Measurements from ENCODE around the gene RAB22A. TPM values are rescaled to one million over a fixed set of nuclear protein-coding genes. Genes with fewer than 3 reads are reported as not detected.

Gene RAB22A
- total RNA-seq, 2 donors from 2014 or later = 8.4 to 11.6 TPM

DNA sequence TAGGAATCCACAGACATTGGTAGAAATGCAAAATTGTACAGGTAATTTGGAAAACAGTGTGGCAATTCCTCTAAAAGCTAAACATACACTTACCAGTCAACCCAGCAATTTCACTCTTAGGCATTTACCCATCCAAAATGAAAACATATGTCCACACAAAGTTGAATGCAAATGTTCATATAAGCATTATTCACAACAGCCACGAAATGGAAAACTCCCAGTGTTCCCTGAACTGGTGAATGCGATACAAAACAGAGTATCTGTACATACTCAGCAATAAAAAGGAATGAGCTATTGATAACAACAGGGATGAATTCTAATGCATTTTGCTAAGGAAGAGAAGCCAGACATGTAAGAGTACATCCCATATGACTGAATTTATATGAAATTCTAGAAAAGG is 32.4 kb upstream of the RAB22A start:
- WGBS, 2 experiments (ENCODE audit: insufficient coverage in 1 of 2, insufficient read length in 1 of 2) = 95 to 100% methylated on average over 2 of the region's 2 CpGs
- Mint-ChIP-seq H3K36me3 (ENCODE audit: low read depth) (peaks cover 26% of the 10 kb centered on the region), H3K27me3 (ENCODE audit: insufficient read depth) (no peaks in the 10 kb centered on the region), H3K4me3 (no peak overlapping the region), H3K27ac (no peak overlapping the region), H3K4me1 (peaks cover 6% of the 10 kb centered on the region), H3K9me3 (peaks cover 5% of the 10 kb centered on the region)
- H3K4me3 ChIP-seq (ENCODE audit: low read length) = no peak overlapping the region
- H3K9me3 ChIP-seq (ENCODE audit: control insufficient read depth, low read length) = peaks cover 22% of the 10 kb centered on the region
- peaks cover 16% of the 10 kb centered on the region for H3K36me3 ChIP-seq (ENCODE audit: control insufficient read depth, insufficient read depth, low read length)
- H3K9ac ChIP-seq (ENCODE audit: extremely low read depth, low read length, poor library complexity, severe bottlenecking) = no peak overlapping the region
- TF ChIP-seq, protein P1, sequence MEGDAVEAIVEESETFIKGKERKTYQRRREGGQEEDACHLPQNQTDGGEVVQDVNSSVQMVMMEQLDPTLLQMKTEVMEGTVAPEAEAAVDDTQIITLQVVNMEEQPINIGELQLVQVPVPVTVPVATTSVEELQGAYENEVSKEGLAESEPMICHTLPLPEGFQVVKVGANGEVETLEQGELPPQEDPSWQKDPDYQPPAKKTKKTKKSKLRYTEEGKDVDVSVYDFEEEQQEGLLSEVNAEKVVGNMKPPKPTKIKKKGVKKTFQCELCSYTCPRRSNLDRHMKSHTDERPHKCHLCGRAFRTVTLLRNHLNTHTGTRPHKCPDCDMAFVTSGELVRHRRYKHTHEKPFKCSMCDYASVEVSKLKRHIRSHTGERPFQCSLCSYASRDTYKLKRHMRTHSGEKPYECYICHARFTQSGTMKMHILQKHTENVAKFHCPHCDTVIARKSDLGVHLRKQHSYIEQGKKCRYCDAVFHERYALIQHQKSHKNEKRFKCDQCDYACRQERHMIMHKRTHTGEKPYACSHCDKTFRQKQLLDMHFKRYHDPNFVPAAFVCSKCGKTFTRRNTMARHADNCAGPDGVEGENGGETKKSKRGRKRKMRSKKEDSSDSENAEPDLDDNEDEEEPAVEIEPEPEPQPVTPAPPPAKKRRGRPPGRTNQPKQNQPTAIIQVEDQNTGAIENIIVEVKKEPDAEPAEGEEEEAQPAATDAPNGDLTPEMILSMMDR (conservative IDR thresholded peaks at IDR 0.05) = no peak
- H3K27me3 ChIP-seq (ENCODE audit: control insufficient read depth, insufficient read depth, low read length, poor library complexity, severe bottlenecking) = no peaks in the 10 kb centered on the region
- H3K4me1 ChIP-seq (ENCODE audit: control insufficient read depth, insufficient read depth, low read length) = no peaks in the 10 kb centered on the region
- DNase-seq = no peak
- no peak overlapping the region for H3K27ac ChIP-seq (ENCODE audit: low read depth, low read length)

- WGBS, 2 experiments (ENCODE audit: insufficient coverage in 1 of 2, insufficient read length in 1 of 2) = 93% methylated on average over 4 of the region's 4 CpGs; no CpG with 5 or more reads in 1 of the 2 experiments
- TF ChIP-seq, protein P1 (conservative IDR thresholded peaks at IDR 0.05) = no peak
- DNase-seq = no peak
- H3K36me3 ChIP-seq (ENCODE audit: control insufficient read depth, insufficient read depth, low read length) = peaks cover 13% of the 10 kb centered on the region
- Mint-ChIP-seq H3K27me3 (ENCODE audit: insufficient read depth) (no peaks in the 10 kb centered on the region), H3K27ac (no peak overlapping the region), H3K4me1 (peaks cover 6% of the 10 kb centered on the region), H3K4me3 (no peak overlapping the region), H3K36me3 (ENCODE audit: low read depth) (peaks cover 24% of the 10 kb centered on the region), H3K9me3 (peaks cover 5% of the 10 kb centered on the region)
- peak overlapping the region; percentile 53 for H3K27ac ChIP-seq (ENCODE audit: low read depth, low read length)
- no peak overlapping the region for H3K4me3 ChIP-seq (ENCODE audit: low read length)
- peaks cover 22% of the 10 kb centered on the region for H3K9me3 ChIP-seq (ENCODE audit: control insufficient read depth, low read length)
- no peaks in the 10 kb centered on the region for H3K4me1 ChIP-seq (ENCODE audit: control insufficient read depth, insufficient read depth, low read length)
- H3K9ac ChIP-seq (ENCODE audit: extremely low read depth, low read length, poor library complexity, severe bottlenecking) = no peak overlapping the region
- no peaks in the 10 kb centered on the region for H3K27me3 ChIP-seq (ENCODE audit: control insufficient read depth, insufficient read depth, low read length, poor library complexity, severe bottlenecking)
Measured at GRCh38 chr20:58277578-58278472, 31.7 kb upstream of the RAB22A start.

DNA sequence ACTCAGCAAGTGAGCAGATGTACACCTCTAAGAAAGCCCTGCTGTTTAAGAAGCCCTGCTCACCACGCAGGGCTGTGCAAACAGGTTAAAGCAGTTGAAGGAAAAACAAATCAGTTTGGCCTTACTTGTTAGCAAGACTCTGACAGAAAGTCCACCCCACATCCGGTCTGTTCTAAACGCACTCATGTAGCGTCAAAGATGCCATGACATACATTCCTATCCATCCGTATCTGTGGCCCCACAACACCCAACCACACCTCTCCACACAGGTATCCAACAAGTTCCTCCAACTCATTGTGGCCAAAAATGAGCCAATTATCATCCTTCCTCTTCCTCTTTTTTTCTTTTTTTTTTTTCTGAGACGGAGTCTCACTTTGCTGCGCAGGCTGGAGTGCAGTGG is 22.8 kb upstream of the RAB22A start:
- Mint-ChIP-seq H3K27ac (no peak overlapping the region), H3K27me3 (ENCODE audit: insufficient read depth) (no peaks in the 10 kb centered on the region), H3K4me1 (no peaks in the 10 kb centered on the region), H3K4me3 (no peak overlapping the region), H3K9me3 (no peaks in the 10 kb centered on the region), H3K36me3 (ENCODE audit: low read depth) (peaks cover 29% of the 10 kb centered on the region)
- Histone ChIP-seq H3K36me3 (ENCODE audit: control insufficient read depth, insufficient read depth, low read length) (peaks cover 21% of the 10 kb centered on the region), H3K9ac (ENCODE audit: extremely low read depth, low read length, poor library complexity, severe bottlenecking) (no peak overlapping the region), H3K4me3 (ENCODE audit: low read length) (no peak overlapping the region), H3K27ac (ENCODE audit: low read depth, low read length) (no peak overlapping the region), H3K27me3 (ENCODE audit: control insufficient read depth, insufficient read depth, low read length, poor library complexity, severe bottlenecking) (no peaks in the 10 kb centered on the region), H3K9me3 (ENCODE audit: control insufficient read depth, low read length) (no peaks in the 10 kb centered on the region), H3K4me1 (ENCODE audit: control insufficient read depth, insufficient read depth, low read length) (no peaks in the 10 kb centered on the region)
- WGBS, 2 experiments (ENCODE audit: insufficient coverage in 1 of 2, insufficient read length in 1 of 2) = 77 to 82% methylated on average over 5 to 7 of the region's 7 CpGs
- no peak for DNase-seq
- TF ChIP-seq, protein P1 (conservative IDR thresholded peaks at IDR 0.05) = no peak

Data from endodermal cell (in vitro differentiated cells).